Erythroblast (primary cell): Measurements from ENCODE around the gene VNN1.

Source experiments
- GATA1 ChIP-seq: IDR thresholded peaks from 2 replicates; pipeline ENCODE4 v1.6.1; 2011; ENCODE audit warnings: low read depth, mild to moderate bottlenecking, control low read depth, low read length, moderate library complexity
- POLR2A ChIP-seq: IDR thresholded peaks from 2 replicates; pipeline ENCODE4 v1.6.1; 2011; ENCODE audit warnings: mild to moderate bottlenecking, low read length

GRCh38 chr6:132733814-132734213, 20.0 kb upstream of the VNN1 start:
- no peak for TF ChIP-seq POLR2A
- TF ChIP-seq GATA1 = no peak
